Chondrocyte (in vitro differentiated cells): ENCODE results near the gene C6orf47. TPM values are rescaled to one million over a fixed set of nuclear protein-coding genes. Genes with fewer than 3 reads are reported as not detected.
A peak's percentile ranks its signal among the peaks of the same experiment; 100 is the strongest.
"Not testable (repeated sequence)": the region's sequence is repeated elsewhere in the genome, so short reads cannot be mapped to it uniquely, and the experiment has no call there.

Source experiments
- DNase-seq: peaks from one replicate; pipeline ENCODE4 v3.0.0; 2021; ENCODE audit warnings: mixed read lengths, low spot score
- H3K27ac Mint-ChIP-seq: one replicate; pipeline ENCODE4 v1.8.0; 2021; ENCODE audit warnings: mild to moderate bottlenecking, moderate library complexity, mixed read lengths; ENCODE audit not compliant: unreplicated experiment
- H3K27me3 Mint-ChIP-seq: 2 replicates; pipeline ENCODE4 v1.8.0; 2021; ENCODE audit warnings: low read depth, mixed read lengths
- H3K36me3 Mint-ChIP-seq: 2 replicates; pipeline ENCODE4 v1.8.0; 2021; ENCODE audit warnings: low read depth, mixed read lengths
- H3K4me1 Mint-ChIP-seq: 2 replicates; pipeline ENCODE4 v1.8.0; 2021; ENCODE audit warnings: low read depth, mild to moderate bottlenecking, mixed read lengths
- H3K4me3 Mint-ChIP-seq: one replicate; pipeline ENCODE4 v1.8.0; 2021; ENCODE audit warnings: mild to moderate bottlenecking, moderate library complexity, mixed read lengths; ENCODE audit not compliant: unreplicated experiment
- H3K9me3 Mint-ChIP-seq: 2 replicates; pipeline ENCODE4 v1.8.0; 2021; ENCODE audit warnings: low read depth, mixed read lengths
- long read RNA-seq: library from polyadenylated mRNA; stranded (forward); transcript quantifications from one replicate; pipeline ENCODE4 v2.0.0, GENCODE V29; 2021
- total RNA-seq: library from RNA; stranded (reverse); gene quantifications from 3 replicates; pipeline ENCODE4 v1.2.1, GENCODE V29; 2021
- TF ChIP-seq, protein P1 (sequence below): fragments of 200-600 bp; sonication (generic); IDR thresholded peaks from 2 replicates; pipeline ENCODE4 v1.5.0; 2021; ENCODE audit warnings: antibody characterized with exemption, mild to moderate bottlenecking, moderate library complexity

The C6orf47 gene, protein sequence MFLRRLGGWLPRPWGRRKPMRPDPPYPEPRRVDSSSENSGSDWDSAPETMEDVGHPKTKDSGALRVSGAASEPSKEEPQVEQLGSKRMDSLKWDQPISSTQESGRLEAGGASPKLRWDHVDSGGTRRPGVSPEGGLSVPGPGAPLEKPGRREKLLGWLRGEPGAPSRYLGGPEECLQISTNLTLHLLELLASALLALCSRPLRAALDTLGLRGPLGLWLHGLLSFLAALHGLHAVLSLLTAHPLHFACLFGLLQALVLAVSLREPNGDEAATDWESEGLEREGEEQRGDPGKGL
- total RNA-seq, result 19.1 to 20.3 TPM (median 20.2 TPM) in 3 replicates
- long read RNA-seq, transcript C6orf47-202 (1 exons, 2,475 nt), result major isoform, 37 of 37 reads
- long read RNA-seq, partial matches to known transcripts, result 0 of 37 reads
- long read RNA-seq, other reads (novel, unspliced or antisense), result 0 of 37 reads

DNA sequence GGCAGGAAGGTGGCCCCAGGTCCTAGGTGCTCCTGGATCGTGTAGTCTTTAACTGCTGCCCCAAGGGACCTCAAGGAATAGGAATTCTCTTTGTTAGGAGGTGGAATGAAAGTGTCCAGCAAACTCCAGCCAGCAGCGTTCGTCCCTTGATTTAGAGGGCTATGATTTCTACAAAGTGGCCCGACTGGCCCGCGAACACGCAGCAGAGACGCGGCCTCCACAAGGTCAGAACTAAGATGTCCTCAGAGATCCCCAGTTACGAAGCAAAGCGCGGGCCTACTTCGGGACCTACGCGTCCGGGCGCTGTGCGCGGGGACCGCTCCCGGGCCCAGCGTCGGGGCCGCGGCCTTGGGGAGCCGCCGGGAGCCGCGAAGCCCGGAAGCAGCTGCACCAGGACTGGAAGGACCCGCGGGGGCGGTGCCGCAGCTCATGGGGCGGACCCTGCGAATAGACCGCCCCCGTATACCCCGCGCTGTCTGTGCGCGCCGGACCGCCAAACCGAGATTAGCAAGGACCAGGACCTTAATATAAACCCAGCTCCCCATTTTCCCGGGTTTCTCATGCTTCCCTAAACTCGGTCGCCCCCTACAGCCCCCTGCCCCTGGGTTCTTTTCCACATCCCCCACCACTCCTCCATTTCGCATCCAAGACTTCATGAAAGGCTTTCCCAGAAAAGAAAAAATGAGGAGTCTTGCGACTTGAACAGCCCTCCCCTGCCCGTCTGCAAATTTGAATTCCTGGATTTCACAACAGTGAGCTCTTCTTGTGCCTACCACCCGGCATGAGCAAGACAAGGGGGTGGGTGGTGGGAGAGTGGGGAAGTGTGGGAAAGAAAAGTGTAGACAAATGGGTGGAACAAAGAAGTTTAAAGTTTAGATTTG is at the start of gene C6orf47:
Gene C6orf47 (minus strand): TSS at position 398 of the 881 bp plus-strand sequence. CDS start 831 bp downstream, outside the sequence.
- Mint-ChIP-seq H3K4me3 (peak within 1 kb of the TSS; percentile 83), H3K9me3 (no peaks in the 10 kb centered on the region), H3K27me3 (no peaks in the 10 kb centered on the region), H3K4me1 (peaks cover 63% of the 10 kb centered on the region), H3K27ac (peak within 1 kb of the TSS; percentile 82), H3K36me3 (peaks cover 2% of the 10 kb centered on the region)
- TF ChIP-seq, protein P1, sequence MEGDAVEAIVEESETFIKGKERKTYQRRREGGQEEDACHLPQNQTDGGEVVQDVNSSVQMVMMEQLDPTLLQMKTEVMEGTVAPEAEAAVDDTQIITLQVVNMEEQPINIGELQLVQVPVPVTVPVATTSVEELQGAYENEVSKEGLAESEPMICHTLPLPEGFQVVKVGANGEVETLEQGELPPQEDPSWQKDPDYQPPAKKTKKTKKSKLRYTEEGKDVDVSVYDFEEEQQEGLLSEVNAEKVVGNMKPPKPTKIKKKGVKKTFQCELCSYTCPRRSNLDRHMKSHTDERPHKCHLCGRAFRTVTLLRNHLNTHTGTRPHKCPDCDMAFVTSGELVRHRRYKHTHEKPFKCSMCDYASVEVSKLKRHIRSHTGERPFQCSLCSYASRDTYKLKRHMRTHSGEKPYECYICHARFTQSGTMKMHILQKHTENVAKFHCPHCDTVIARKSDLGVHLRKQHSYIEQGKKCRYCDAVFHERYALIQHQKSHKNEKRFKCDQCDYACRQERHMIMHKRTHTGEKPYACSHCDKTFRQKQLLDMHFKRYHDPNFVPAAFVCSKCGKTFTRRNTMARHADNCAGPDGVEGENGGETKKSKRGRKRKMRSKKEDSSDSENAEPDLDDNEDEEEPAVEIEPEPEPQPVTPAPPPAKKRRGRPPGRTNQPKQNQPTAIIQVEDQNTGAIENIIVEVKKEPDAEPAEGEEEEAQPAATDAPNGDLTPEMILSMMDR, result peak; percentile 22
- no peak for DNase-seq

DNA sequence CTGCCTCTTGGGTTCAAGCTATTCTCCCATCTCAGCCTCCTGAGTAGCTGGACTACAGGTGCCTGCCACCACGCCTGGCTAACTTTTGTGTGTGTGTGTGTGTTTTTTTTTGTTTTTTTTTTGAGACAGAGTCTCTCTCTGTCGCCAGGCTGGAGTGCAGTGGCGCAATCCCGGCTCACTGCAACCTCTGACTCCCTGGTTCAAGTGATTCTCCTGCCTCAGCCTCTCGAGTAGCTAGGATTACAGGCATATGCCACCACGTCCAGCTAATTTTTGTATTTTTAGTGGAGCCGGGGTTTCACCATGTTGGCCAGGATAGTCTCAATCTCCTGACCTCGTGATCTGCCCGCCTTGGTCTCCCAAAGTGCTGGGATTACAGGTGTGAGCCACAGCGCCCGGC is 48.6 kb upstream of the C6orf47 start:
- H3K9me3 Mint-ChIP-seq, H3K4me1 Mint-ChIP-seq, H3K27ac Mint-ChIP-seq, H3K27me3 Mint-ChIP-seq, H3K36me3 Mint-ChIP-seq, DNase-seq, H3K4me3 Mint-ChIP-seq: not testable (repeated sequence)

DNA sequence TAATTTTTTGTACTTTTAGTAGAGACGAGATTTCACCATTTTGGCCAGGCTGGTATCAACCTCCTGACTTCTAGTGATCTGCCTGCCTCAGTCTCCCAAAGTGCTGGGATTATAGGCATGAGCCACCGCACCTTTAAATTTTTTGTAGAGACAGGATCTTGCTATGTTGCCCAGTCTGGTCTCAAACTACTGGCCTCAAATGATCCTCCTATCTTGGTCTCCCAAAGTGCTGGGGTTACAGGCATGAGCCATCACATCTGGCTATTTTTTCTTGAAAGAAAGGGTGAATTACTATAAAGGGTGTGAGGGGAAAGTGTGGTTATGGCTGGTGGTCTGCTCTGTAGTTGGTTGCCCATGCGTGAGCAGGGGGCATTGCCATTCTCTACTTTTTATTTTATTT is 47.6 kb upstream of the C6orf47 start:
- TF ChIP-seq, protein P1, result no peak
- DNase-seq, result no peak
- Mint-ChIP-seq H3K27me3 (peaks cover 2% of the 10 kb centered on the region), H3K27ac (no peak overlapping the region), H3K9me3 (no peaks in the 10 kb centered on the region), H3K4me1 (peaks cover 6% of the 10 kb centered on the region), H3K4me3 (no peak overlapping the region), H3K36me3 (no peaks in the 10 kb centered on the region)

DNA sequence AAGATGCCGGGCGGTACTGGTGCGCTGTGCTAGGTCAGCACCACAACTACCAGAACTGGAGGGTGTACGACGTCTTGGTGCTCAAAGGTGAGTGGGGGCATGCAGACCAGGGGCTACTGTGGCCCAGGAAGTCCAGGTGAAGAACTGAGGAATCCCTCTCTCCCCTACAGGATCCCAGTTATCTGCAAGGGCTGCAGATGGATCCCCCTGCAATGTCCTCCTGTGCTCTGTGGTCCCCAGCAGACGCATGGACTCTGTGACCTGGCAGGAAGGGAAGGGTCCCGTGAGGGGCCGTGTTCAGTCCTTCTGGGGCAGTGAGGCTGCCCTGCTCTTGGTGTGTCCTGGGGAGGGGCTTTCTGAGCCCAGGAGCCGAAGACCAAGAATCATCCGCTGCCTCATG is 47.1 kb upstream of the C6orf47 start:
- peaks cover 2% of the 10 kb centered on the region for H3K27me3 Mint-ChIP-seq
- H3K36me3 Mint-ChIP-seq, result no peaks in the 10 kb centered on the region
- TF ChIP-seq, protein P1, result no peak
- peaks cover 7% of the 10 kb centered on the region for H3K4me1 Mint-ChIP-seq
- H3K4me3 Mint-ChIP-seq, result no peak overlapping the region
- no peak for DNase-seq
- no peak overlapping the region for H3K27ac Mint-ChIP-seq
- H3K9me3 Mint-ChIP-seq, result no peaks in the 10 kb centered on the region

DNA sequence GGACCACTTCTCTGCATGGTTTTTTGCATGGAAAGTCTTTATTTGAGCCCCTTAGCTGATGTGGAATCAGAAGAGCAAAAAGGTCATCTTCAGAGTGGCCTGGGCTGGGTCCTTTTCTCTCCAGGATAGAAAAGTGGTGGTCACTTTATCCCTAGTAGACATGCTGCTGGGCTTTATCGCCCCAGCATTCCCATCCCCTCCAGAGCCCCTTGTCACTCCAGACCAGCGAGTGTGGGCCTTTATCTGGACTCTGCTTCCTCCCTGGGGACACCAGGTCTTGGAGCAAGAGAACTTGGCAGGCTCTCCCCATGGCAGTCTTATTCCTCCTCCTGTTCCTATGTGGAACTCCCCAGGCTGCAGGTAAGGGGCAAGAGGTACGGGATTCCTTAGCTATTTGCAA is 46.0 kb upstream of the C6orf47 start, which contains the start of gene LY6G6F:
Gene LY6G6F (plus strand): TSS at position 268 of the 400 bp plus-strand sequence. CDS start 41 bp downstream, at position 309.
- H3K36me3 Mint-ChIP-seq, result no peaks in the 10 kb centered on the region
- H3K4me3 Mint-ChIP-seq, result no peak within 1 kb of the TSS
- TF ChIP-seq, protein P1, result no peak
- H3K27me3 Mint-ChIP-seq, result no peaks in the 10 kb centered on the region
- DNase-seq, result no peak
- peaks cover 15% of the 10 kb centered on the region for H3K4me1 Mint-ChIP-seq
- no peak within 1 kb of the TSS for H3K27ac Mint-ChIP-seq
- no peaks in the 10 kb centered on the region for H3K9me3 Mint-ChIP-seq
